SK-N-MC (cell line): ENCODE measurements around the gene SPTBN4.

Experiments used
- EZH2 ChIP-seq: fragments of 200-600 bp; sonication (generic); IDR thresholded peaks from one replicate; pipeline ENCODE4 v1.6.1; 2017; ENCODE audit warnings: antibody characterized with exemption
- POLR2AphosphoS5 ChIP-seq: IDR thresholded peaks from 2 replicates; pipeline ENCODE4 v1.6.1; 2012; ENCODE audit warnings: mild to moderate bottlenecking, low read depth, low read length, borderline replicate concordance

DNA sequence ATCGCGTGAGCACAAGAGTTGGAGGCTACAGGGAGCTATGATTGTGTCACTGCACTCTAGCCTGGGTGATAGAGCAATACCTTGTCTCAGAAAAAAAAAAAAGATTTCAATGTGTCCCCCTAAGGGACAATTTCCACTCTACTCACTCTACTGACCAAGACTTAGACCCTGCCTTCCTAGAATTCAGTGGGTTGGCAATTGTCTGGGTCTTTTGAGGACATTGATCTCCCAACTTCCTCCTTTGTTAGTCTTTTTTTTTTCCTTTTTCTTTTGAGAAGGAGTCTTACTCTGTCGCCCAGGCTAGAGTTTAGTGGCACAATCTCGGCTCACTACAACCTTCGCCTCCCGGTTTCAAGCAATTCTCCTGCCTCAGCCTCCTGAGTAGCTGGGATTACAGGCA lies 2.2 kb downstream of the SPTBN4 start:
- TF ChIP-seq POLR2AphosphoS5 (no peak), EZH2 (no peak)
